ENCODE data around the gene CSNK1D. TPM values are rescaled to one million over a fixed set of nuclear protein-coding genes. Genes with fewer than 3 reads are reported as not detected.

Gene CSNK1D
- total and polyA plus RNA-seq, 2 donors (not counting 1 experiment from before 2014, with no cell fraction given): 196 to 241 TPM

DNA sequence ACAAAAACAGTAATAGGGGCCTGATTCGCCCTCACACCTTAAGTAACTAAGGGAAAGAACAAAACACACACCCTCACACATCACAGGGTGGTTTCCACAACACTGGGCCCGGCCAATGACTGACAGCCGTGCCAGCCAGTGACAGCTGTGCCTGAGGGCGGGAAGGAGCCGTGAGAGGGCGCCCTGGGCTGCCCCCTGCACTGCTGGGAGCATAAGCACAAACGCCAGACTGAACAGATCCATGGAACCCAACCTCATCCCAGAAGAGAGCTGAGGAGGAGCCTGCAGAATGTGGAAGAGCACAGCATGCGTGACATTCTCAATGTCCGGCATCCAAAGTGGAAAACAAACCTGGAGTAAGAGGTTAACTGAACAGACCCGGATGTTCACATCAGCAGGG is 16.0 kb downstream of the CSNK1D start:
- Histone ChIP-seq H3K36me3 (replicated peaks in 1 of 2; ENCODE audit: control extremely low read depth in 1 of 2, control insufficient read depth in 1 of 2, extremely low read depth in 1 of 2, insufficient read depth in 2 of 2, low read length in 1 of 2) (peaks cover 6 to 69% of the 10 kb centered on the region in 2 experiments), H3K27me3 (replicated peaks in 1 of 4; ENCODE audit: control extremely low read depth in 1 of 4, control insufficient read depth in 3 of 4, insufficient read depth in 4 of 4, low read length in 3 of 4) (no peaks in the 10 kb centered on the region), H3K79me2 (ENCODE audit: control insufficient read depth, insufficient read depth, low read length) (peaks cover 68% of the 10 kb centered on the region), H3K4me2 (replicated peaks; ENCODE audit: low read depth, low read length, poor library complexity, severe bottlenecking) (no peak overlapping the region), H3K9ac (ENCODE audit: low read length) (no peak overlapping the region), H3K27ac (ENCODE audit: low read length in 2 of 2) (peak overlapping the region; percentile 2 to 36), H3K4me1 (ENCODE audit: control insufficient read depth in 2 of 2, insufficient read depth in 2 of 2, low read length in 2 of 2) (no peaks in the 10 kb centered on the region), H3K9me3 (ENCODE audit: control extremely low read depth in 1 of 3, control insufficient read depth in 2 of 3, insufficient read depth in 1 of 3, low read length in 2 of 3) (peaks cover 0 to 15% (median 0%) of the 10 kb centered on the region in 3 donors), H3K4me3 (ENCODE audit: control extremely low read depth in 1 of 5, extremely low read depth in 1 of 5, insufficient read depth in 1 of 5, low read depth in 2 of 5, low read length in 4 of 5) (no peak overlapping the region), H2AFZ (ENCODE audit: insufficient read depth, low read depth, low read length, poor library complexity, severe bottlenecking) (no peak overlapping the region), H4K20me1 (ENCODE audit: control insufficient read depth, insufficient read depth, low read length, poor library complexity, severe bottlenecking) (peaks cover 82% of the 10 kb centered on the region)
- ChIA-PET POLR2A (no interaction called here), CTCF (no interaction called here)
- DNase-seq: peak; percentile 51
- H3K27ac Mint-ChIP-seq: peak overlapping the region; percentile 37
- TF ChIP-seq, protein P1, sequence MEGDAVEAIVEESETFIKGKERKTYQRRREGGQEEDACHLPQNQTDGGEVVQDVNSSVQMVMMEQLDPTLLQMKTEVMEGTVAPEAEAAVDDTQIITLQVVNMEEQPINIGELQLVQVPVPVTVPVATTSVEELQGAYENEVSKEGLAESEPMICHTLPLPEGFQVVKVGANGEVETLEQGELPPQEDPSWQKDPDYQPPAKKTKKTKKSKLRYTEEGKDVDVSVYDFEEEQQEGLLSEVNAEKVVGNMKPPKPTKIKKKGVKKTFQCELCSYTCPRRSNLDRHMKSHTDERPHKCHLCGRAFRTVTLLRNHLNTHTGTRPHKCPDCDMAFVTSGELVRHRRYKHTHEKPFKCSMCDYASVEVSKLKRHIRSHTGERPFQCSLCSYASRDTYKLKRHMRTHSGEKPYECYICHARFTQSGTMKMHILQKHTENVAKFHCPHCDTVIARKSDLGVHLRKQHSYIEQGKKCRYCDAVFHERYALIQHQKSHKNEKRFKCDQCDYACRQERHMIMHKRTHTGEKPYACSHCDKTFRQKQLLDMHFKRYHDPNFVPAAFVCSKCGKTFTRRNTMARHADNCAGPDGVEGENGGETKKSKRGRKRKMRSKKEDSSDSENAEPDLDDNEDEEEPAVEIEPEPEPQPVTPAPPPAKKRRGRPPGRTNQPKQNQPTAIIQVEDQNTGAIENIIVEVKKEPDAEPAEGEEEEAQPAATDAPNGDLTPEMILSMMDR (IDR thresholded peaks at IDR 0.05): no peak
- TF ChIP-seq EZH2 (IDR thresholded peaks at IDR 0.05; ENCODE audit: borderline replicate concordance, insufficient read depth, low read depth, low read length, poor library complexity, severe bottlenecking): no peak
- WGBS (ENCODE audit: insufficient coverage): 96% methylated on average over 7 of the region's 10 CpGs
- H3K4me3 Mint-ChIP-seq: no peak overlapping the region
- H3K4me1 Mint-ChIP-seq: peaks cover 2% of the 10 kb centered on the region
- ATAC-seq (ENCODE audit: low read depth): peak; percentile 66
- H3K9me3 Mint-ChIP-seq (ENCODE audit: insufficient read depth): no peaks in the 10 kb centered on the region
- H3K27me3 Mint-ChIP-seq: no peaks in the 10 kb centered on the region
- intact Hi-C loops (cut with micrococcal nuclease): no loop called here

DNA sequence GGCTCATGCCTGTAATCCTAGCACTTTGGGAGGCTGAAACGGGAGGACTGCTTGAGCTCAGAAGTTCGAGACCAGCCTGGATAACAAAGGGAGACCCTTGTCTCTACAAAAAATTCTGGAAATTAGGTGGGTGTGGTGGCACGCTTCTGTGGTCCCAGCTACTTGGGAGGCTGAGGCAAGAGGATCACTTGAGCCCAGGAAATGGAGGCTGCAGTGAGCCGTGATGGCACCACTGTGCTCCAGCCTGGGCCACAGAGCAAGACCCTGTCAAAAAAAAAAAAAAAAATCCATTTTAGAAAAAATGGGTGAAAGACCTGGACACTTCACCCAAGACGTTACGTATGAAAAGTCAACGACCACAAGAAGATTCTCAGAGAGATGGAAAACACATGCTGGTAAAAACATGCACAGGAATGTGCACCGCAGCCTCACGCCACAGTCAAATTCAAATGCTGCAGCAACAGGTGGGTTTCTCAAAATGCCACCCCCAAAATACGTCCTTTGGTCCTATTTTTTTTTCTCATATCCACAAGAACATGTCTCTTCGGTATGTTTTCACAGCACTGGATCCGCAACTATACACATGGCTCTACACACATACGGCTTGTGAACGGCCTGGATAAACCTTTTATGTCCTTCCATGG is 17.1 kb downstream of the CSNK1D start:
- Histone ChIP-seq H2AFZ (ENCODE audit: insufficient read depth, low read depth, low read length, poor library complexity, severe bottlenecking) (no peak overlapping the region), H3K27ac (ENCODE audit: low read length in 2 of 2) (no peak overlapping the region), H4K20me1 (ENCODE audit: control insufficient read depth, insufficient read depth, low read length, poor library complexity, severe bottlenecking) (peaks cover 82% of the 10 kb centered on the region), H3K9ac (ENCODE audit: low read length) (no peak overlapping the region), H3K4me1 (ENCODE audit: control insufficient read depth in 2 of 2, insufficient read depth in 2 of 2, low read length in 2 of 2) (no peaks in the 10 kb centered on the region), H3K9me3 (ENCODE audit: control extremely low read depth in 1 of 3, control insufficient read depth in 2 of 3, insufficient read depth in 1 of 3, low read length in 2 of 3) (peaks cover 0 to 15% (median 0%) of the 10 kb centered on the region in 3 donors), H3K4me3 (ENCODE audit: control extremely low read depth in 1 of 5, extremely low read depth in 1 of 5, insufficient read depth in 1 of 5, low read depth in 2 of 5, low read length in 4 of 5) (no peak overlapping the region), H3K27me3 (replicated peaks in 1 of 4; ENCODE audit: control extremely low read depth in 1 of 4, control insufficient read depth in 3 of 4, insufficient read depth in 4 of 4, low read length in 3 of 4) (no peaks in the 10 kb centered on the region), H3K4me2 (replicated peaks; ENCODE audit: low read depth, low read length, poor library complexity, severe bottlenecking) (no peak overlapping the region), H3K36me3 (replicated peaks in 1 of 2; ENCODE audit: control extremely low read depth in 1 of 2, control insufficient read depth in 1 of 2, extremely low read depth in 1 of 2, insufficient read depth in 2 of 2, low read length in 1 of 2) (peaks cover 5 to 69% of the 10 kb centered on the region in 2 experiments), H3K79me2 (ENCODE audit: control insufficient read depth, insufficient read depth, low read length) (peaks cover 67% of the 10 kb centered on the region)
- H3K4me3 Mint-ChIP-seq: no peak overlapping the region
- no peak for DNase-seq
- peaks cover 2% of the 10 kb centered on the region for H3K4me1 Mint-ChIP-seq
- 98% methylated on average over 12 of the region's 14 CpGs for WGBS (ENCODE audit: insufficient coverage)
- no peak overlapping the region for H3K27ac Mint-ChIP-seq
- ChIA-PET POLR2A (no interaction called here), CTCF (interaction anchor here (0.6 to 1.5 kb wide), 3 partner anchors 15 to 50 kb away, joined by 3 to 5 read pairs (median 4); no protein-coding TSS in a partner anchor)
- intact Hi-C loops (cut with micrococcal nuclease): no loop called here
- ATAC-seq (ENCODE audit: low read depth): no peak
- H3K9me3 Mint-ChIP-seq (ENCODE audit: insufficient read depth): no peaks in the 10 kb centered on the region
- H3K27me3 Mint-ChIP-seq: no peaks in the 10 kb centered on the region
- TF ChIP-seq, protein P1 (IDR thresholded peaks at IDR 0.05): no peak
- no peak for TF ChIP-seq EZH2 (IDR thresholded peaks at IDR 0.05; ENCODE audit: borderline replicate concordance, insufficient read depth, low read depth, low read length, poor library complexity, severe bottlenecking)

All from B cell (primary cell).